Raji (cell line): ENCODE measurements around the gene EDA2R.

Experiments used
- POLR2A ChIP-seq: IDR thresholded peaks from 2 replicates; pipeline ENCODE4 v1.6.1; 2011; ENCODE audit warnings: low read depth, low read length, control low read depth; ENCODE audit not compliant: insufficient read depth

EDA2R gene, protein sequence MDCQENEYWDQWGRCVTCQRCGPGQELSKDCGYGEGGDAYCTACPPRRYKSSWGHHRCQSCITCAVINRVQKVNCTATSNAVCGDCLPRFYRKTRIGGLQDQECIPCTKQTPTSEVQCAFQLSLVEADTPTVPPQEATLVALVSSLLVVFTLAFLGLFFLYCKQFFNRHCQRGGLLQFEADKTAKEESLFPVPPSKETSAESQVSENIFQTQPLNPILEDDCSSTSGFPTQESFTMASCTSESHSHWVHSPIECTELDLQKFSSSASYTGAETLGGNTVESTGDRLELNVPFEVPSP

DNA sequence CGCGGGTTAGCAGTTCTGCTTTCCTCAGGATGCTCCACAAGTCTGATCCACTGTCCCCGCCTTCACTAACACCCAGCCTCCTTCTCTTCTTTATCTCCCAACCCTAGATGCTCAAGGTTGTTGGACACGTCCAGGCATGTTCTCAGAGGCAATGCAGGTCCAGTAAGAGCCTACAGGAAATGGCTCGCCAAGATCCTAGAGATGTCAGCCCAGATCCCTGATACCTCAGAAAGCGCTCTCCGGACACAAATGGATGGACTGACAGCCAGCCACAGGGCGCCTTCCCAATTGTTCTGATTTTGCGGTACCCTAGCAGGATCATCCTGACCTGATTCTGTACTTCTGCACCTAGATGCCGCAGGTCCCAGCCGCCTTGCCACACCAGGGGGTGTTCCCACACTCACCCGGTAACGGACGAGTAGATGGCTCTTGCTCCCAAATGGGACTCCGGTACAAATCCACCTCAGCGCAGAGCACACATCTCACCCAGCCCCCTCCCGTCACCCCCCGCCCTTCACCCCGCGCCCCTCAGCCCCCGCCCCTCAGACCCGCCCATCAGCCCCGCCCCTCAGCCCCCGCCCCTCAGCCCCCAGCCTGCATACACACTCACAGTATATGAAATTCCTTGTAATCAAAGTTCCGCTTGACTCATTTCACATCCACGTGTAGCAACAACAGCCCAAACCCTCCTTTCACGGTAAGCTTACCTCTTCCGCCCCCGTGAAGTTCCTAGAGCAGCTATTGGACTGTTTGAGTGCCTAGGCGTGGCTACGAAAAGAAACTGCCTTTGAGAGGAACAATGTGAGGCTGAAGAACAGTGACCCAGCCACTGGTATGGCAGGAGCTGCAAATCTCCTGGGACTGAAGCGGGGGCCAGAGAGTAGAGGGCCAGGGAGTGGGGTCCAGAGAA is at the start of gene EDA2R:
TSS of gene EDA2R (minus strand) at position 488 of the 910 bp plus-strand sequence. CDS start 23,058 bp downstream, outside the sequence.
- no peak for TF ChIP-seq POLR2A

DNA sequence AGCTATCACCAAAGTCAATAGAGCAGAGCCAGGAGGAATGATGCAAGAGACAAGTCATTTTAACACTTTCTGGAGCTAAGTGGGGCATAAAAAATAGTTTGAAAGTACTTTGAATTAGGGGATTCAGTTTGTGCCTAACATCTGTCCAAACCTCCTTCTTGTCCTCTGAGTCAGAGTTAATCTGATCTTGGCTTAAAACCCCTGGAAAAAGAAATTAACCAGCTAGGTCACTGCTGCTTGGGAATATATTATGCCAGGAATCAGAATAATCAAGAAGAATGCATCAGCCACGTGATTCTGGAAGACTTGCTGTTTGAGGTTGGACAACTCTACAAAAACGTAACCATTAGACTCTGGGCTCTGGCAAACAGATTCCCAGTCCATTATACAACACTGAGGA is 45.3 kb upstream of the EDA2R start:
- TF ChIP-seq POLR2A: no peak

DNA sequence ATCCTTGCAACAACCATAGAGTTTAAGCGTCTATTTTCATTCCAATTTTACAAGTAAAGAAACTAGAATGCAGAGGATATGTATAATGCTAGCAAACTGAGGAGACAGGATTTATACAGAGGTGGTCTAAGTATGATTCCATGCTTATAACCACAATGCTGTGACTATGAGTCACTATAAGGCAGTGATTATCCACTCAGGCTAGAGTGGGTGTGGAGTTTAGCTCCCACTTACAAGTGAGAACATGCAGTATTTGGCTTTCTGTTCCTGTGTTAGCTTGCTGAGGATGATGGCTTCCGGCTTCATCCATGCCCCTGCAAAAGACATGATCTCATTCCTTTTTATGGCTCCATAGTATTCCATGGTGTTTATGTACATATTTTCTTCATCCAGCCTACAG is 41.6 kb upstream of the EDA2R start:
- no peak for TF ChIP-seq POLR2A

DNA sequence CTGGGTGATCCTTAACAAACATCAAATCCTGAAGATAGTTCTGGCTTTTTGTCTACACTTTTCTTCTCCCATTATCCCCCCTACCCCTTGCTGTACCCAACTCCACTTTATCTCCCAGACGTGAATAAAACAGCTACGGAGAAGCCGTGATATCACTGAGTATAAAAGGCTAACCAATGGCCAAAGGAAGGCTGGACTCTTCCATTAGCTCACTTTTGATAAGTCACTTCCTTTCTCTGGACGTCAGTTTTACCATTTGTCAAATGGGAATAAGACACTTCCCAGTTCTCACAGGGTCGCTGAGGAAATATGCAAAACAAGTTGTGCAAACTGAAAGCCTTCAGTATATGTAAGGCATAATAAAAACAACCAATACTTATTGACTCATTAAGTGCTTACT is 38.6 kb upstream of the EDA2R start:
- TF ChIP-seq POLR2A: no peak

DNA sequence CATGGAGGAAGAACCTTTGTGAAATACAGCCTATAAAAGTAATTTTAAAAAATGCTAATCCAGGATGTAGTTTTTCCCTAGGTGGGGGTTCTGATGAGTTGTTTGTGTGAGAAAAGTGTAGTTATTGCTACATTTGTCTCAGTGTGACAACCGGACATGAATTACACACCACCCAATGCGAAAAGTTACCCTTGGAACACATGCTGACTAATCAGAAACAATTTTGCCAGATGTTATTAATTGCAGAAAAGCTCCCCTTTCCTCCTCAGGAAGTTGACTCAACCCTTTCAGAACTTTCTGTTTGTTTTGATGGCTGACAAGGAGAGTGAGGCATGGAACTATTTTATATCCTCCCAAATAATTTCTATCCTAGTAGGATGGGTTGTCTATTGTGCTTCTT is 38.1 kb upstream of the EDA2R start:
- no peak for TF ChIP-seq POLR2A

DNA sequence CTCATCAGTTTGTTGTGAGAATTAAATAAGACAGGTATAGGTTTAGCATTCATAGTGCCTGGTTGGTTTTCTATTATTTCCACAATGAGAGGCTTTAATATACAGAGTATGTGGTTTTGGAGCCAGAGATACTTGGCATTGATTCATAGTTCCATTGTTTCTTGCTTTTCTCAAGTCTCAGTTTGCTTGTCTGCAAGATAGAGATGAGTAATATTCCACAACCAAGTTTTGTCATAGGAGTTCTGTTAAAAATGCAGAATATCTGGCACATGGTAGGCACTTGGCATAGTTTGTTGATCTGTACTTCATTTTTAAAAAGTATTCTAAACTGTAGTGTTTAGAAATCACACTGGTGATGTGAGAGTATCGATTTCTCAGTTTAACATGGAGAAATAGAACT is 37.5 kb upstream of the EDA2R start:
- no peak for TF ChIP-seq POLR2A

DNA sequence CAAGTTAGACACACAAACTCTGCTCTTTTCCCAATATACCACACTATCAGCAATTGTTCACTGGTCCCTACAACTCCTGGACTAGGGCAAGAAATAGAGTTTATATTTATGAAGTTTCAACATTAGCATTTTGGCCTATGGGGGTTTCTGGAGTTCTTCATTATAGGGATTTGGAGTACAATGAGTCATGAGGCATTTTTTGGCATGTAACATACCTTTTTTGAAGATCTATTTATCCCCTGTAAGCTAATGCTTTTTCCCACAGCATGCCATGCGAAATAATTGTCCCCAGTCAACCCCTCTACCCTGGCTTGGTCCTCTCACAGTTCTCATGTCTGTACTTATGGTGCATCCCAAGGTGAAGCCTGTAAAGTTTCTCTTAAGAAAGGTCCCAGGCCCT is 36.7 kb upstream of the EDA2R start:
- no peak for TF ChIP-seq POLR2A

DNA sequence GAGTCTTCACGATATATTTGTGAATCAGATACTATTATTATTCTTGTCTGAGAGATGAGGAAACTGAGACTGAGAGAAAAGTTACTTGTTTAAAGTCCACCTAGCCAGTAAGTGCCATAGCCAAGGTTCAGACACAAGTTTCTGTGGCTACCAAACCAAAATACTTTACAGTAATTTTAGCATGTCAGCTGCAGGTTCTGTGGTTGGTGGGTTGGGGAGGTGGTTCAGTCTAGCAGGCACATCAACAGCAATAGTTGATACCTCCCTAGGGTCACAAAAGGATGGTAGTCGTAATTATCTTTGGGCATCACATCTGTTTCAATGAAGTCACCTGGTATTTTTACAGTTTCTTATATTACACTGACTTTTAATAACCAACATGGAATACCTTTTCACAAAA is 35.6 kb upstream of the EDA2R start:
- TF ChIP-seq POLR2A: no peak

DNA sequence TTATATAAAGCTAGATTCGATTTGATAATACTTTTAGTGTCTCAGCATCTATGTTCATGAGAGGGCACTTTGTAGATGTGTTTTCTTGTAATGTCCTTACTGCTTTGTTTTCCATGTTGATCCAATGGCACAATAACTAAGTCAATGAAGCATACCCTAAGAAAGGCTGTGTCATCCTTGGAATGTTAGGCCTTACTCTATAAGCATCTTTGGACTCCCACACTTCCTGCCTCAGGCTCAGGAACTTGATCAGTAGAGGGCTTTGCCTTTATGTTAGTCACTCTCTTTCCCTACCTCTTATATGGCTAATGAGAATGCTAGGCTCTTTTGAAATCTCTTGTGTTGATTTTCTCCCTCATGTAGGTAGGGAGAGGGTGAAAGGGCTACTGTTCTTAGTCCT is 33.2 kb upstream of the EDA2R start:
- TF ChIP-seq POLR2A: no peak

DNA sequence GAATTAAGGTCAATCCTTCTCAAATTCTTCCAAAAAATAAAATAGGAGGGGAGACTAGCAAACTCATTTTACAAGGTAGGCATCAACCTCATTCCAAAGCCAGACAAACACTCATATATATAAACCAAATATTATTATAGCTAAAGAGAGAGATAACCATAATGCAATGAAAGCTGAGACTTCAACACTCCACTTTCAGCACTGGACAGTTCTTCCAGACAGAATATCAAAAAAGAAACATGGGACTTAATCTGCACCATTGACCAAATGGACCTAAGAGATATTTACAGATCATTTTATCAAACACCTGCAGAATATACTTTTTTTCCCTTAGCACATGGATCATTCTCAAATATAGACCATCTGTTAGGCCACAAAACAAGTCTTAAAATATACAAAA is 15.5 kb upstream of the EDA2R start:
- TF ChIP-seq POLR2A: no peak

DNA sequence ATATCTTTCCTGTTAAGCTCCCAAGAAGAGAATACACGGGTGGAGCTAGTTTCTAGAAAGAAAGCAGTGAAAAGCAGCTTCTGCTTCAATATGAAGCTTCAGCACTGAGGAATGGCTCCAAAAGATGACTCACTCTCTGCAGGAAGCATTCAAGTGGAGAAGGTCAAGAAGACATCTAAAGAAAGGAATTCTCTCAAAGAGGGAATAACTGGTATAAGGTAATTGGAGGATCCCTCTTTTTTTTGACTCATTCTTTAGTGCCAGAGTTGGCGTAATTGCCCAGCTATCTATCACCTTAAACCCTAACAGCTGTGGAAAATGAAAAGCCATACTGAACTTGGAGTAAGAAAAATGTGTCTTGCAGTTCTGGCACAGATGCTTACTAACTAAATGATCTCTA is 3.5 kb downstream of the EDA2R start:
- no peak for TF ChIP-seq POLR2A

DNA sequence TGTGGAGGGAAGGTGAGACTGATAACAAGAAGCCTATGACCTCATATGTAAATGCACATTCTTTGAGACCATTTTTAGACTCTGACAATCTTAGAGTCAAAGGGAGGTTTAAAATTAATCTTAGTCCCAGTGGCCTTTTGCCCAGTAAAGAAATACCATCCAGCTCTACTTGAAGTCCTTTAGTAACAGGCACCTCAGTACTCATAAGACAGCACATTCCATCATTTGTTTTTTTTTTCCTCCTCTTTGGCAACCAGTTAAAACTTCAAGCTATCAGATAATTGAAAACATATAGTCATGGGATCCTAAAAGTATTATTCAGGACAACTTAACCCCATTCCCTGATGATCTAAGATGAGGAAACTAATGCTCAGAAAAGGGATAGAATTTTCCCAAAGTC is 4.6 kb downstream of the EDA2R start:
- TF ChIP-seq POLR2A: no peak

DNA sequence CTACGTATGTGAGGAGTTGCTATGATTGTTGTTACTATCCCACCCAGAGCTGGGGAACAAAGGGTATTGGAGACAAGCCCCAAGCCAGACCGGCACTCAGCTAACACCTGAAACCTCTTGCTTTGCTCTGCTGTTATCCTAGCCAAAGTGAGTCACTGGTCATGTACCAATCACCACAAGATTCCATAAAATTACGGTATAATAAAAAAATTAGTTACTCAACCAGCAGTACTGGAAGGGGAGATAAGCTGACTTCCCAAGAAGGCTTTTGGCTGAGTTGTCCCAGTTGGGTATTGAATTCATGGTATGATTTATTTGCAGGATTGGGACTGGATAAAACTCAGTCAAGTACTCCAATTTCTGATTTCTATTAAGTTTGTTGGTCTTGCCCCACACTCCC is 5.3 kb downstream of the EDA2R start:
- TF ChIP-seq POLR2A: no peak

DNA sequence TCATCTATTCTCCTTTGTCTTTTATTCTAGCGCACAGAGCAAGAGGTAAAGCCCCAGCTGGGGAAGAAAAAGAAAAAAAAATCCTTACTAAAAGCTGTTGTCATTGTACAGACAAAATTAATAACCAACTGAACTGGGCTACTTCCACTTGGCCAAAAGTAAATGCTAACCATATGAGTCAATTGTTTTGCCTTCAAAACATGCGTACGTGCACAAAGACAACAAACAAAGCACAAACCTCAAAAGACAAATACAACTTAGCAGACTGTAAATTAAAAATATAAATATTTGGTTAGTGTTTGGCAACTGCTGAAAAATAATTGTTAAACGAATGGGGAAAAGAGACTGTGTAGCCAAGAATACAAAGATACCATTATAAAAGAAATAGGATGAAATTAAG is 5.9 kb downstream of the EDA2R start:
- no peak for TF ChIP-seq POLR2A

DNA sequence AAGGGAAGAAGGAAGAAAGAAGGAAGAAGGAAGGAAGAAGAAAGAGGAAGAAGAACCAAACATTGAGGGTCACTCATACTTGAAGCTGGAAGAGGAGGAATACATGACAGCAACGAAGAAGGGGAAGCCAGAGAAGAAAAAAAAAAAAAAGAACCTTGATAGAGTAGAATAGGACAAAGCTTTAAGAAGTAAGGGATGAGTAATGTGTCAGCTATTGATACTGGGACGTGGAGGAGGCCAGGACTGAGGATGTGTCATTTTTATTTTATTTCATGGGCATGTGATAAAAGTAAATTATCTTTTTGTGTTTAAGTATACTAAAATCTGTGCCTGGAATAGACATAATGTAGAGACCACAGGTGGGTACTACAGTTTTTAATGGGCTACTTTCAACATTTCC is 6.4 kb downstream of the EDA2R start:
- no peak for TF ChIP-seq POLR2A

DNA sequence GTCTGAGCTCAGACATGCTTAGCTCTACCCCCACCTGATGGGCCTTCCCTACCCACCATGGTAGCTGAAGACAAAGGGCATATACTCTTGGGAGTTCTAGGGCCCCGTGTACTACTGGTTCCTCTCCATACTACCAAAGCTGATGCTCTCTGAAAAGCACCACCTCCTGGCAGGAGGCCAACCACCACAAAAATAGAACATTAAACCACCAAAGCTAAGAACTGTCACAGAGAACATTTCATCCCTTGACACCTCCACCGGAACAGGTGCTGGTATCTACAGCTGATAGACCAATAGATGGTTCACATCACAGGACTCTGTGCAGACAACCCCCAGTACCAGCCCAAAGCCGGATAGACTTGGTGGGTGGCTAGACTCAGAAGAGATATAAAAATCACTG is 13.4 kb downstream of the EDA2R start:
- TF ChIP-seq POLR2A: no peak
